Body of pancreas (tissue), 4 donors: ENCODE data around the gene TUBA1B. TPM values are rescaled to one million over a fixed set of nuclear protein-coding genes. Genes with fewer than 3 reads are reported as not detected.

Experiments used
- ATAC-seq: fragments of 150-250 bp; one replicate; pipeline ENCODE4 v1.9.1; 2016
- DNase-seq, 4 donors: peaks; one replicate each; pipeline ENCODE4 v3.0.0-alpha.2; 2019
- H3K27ac ChIP-seq, 4 donors: fragments of 200-600 bp; sonication (generic); 1 replicate in 3 of 4; 2 replicates in 1 of 4; pipeline versions ENCODE4 v1.5.1 to v1.6.1; 2016 to 2019; ENCODE audit warnings: mild to moderate bottlenecking in 1 of 4, mixed read lengths in 1 of 4, moderate library complexity in 1 of 4
- H3K27me3 ChIP-seq, 2 donors: fragments of 200-600 bp; sonication (generic); one replicate each; pipeline ENCODE4 v1.6.0; 2016; ENCODE audit warnings: mild to moderate bottlenecking in 1 of 2
- H3K36me3 ChIP-seq, 2 donors: fragments of 200-600 bp; sonication (generic); replicated peaks in 1 of 2; 2 replicates each; pipeline ENCODE4 v1.5.1; 2016; ENCODE audit warnings: low read depth in 2 of 2; ENCODE audit not compliant: insufficient read depth in 1 of 2
- H3K4me1 ChIP-seq: fragments of 200-600 bp; sonication (generic); one replicate; pipeline ENCODE4 v1.6.0; 2016
- H3K4me3 ChIP-seq, 2 donors: fragments of 200-600 bp; sonication (generic); 1 replicate in 1 of 2; 2 replicates in 1 of 2; pipeline ENCODE4 v1.5.1; 2016 to 2019
- H3K9me3 ChIP-seq, 3 donors: fragments of 200-600 bp; sonication (generic); 1 replicate in 2 of 3; 2 replicates in 1 of 3; pipeline ENCODE4 v1.5.1; 2016
- POLR2A ChIP-seq, 3 donors: fragments of 450-650 bp; IDR thresholded peaks; one replicate each; pipeline ENCODE4 v1.6.1; 2016; ENCODE audit warnings: antibody characterized with exemption in 3 of 3, mild to moderate bottlenecking in 2 of 3
- WGBS, 2 donors: methylation state at CpG; one replicate each; pipeline ENCODE4 v1.1.5; 2017; 5-methylcytosine and 5-hydroxymethylcytosine counted together
- intact Hi-C: fragments of 100-400 bp; cut with DNase I; formaldehyde crosslinking; loops from one replicate; pipeline ENCODE4 v1.15.1; 2023
- total RNA-seq, 2 donors: library from RNA; depleted of rRNA; stranded (reverse); fragments of >200 nt; gene quantifications; one replicate each; pipeline ENCODE4 v1.1.0, GENCODE V29; 2016
- TF ChIP-seq, protein P1 (sequence below), 7 experiments: fragments of 450-650 bp in 4 of 7; fragments of 200-600 bp in 3 of 7; sonication (generic) in 3 of 7; IDR thresholded peaks; one replicate each; pipeline ENCODE4 v1.5.1; 2016 to 2019; ENCODE audit warnings: antibody characterized with exemption in 7 of 7

The TUBA1B gene
- total RNA-seq, 2 donors from 2014 or later: 121 to 165 TPM

DNA sequence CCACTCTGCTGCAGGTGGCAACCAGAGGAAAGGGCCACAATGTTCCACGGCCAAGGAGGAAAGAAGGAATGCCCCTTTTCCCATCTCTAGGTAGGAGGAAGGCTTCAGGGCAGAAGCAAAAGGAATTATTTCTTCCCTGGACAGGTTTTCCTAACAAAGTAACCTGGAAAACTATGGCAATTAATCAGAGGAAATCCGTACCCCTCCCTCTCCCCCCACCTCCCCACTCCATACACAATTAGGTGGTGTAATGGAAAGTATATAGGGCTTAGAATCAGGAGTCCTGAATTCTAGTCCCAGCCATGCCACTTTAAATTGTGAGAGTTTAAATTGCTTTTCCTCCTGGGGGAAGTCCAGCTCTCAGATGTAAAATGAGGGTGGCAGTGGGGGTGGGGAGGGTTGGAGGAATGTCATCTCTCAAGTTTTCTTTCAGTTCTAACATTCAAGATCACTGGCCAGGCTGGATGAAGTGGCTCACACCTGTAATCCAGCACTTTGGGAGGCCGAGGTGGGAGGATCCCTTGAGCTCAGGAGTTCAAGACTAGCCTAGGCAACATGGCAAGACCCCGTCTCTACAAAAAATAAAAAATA lies 38.3 kb downstream of the TUBA1B start:
- peaks cover 6 to 60% of the 10 kb centered on the region in 2 donors for H3K27me3 ChIP-seq
- H3K4me1 ChIP-seq: peaks cover 55% of the 10 kb centered on the region

GRCh38 chr12:49092086-49092815 lies 38.9 kb downstream of the TUBA1B start:
- H3K27ac ChIP-seq: no peak overlapping the region
- peaks cover 57% of the 10 kb centered on the region for H3K4me1 ChIP-seq
- 1 to 4% methylated on average over 29 to 32 of the region's 32 CpGs for WGBS, 2 donors
- ATAC-seq (no peak), DNase-seq (peak in 3 of 4 donors; percentile 18 to 38 (median 24))
- intact Hi-C loops: no loop called here
- no peaks in the 10 kb centered on the region for H3K9me3 ChIP-seq
- no peak for TF ChIP-seq POLR2A (IDR thresholded peaks at IDR 0.05)
- TF ChIP-seq, protein P1, sequence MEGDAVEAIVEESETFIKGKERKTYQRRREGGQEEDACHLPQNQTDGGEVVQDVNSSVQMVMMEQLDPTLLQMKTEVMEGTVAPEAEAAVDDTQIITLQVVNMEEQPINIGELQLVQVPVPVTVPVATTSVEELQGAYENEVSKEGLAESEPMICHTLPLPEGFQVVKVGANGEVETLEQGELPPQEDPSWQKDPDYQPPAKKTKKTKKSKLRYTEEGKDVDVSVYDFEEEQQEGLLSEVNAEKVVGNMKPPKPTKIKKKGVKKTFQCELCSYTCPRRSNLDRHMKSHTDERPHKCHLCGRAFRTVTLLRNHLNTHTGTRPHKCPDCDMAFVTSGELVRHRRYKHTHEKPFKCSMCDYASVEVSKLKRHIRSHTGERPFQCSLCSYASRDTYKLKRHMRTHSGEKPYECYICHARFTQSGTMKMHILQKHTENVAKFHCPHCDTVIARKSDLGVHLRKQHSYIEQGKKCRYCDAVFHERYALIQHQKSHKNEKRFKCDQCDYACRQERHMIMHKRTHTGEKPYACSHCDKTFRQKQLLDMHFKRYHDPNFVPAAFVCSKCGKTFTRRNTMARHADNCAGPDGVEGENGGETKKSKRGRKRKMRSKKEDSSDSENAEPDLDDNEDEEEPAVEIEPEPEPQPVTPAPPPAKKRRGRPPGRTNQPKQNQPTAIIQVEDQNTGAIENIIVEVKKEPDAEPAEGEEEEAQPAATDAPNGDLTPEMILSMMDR (IDR thresholded peaks at IDR 0.05): peak in 2 of 7 experiments; percentile 10 to 21
- H3K27me3 ChIP-seq: peaks cover 6 to 60% of the 10 kb centered on the region in 2 donors
- no peak overlapping the region for H3K4me3 ChIP-seq
- no peaks in the 10 kb centered on the region for H3K36me3 ChIP-seq

More for the DNA sequence above, 38.3 kb downstream of the TUBA1B start:
- no peak for DNase-seq
- TF ChIP-seq, protein P1 (IDR thresholded peaks at IDR 0.05): no peak
- no peak for TF ChIP-seq POLR2A (IDR thresholded peaks at IDR 0.05)
- H3K4me3 ChIP-seq: no peak overlapping the region
- no peaks in the 10 kb centered on the region for H3K9me3 ChIP-seq
- no peak overlapping the region for H3K27ac ChIP-seq
- 25 to 39% methylated on average over 4 of the region's 4 CpGs for WGBS, 2 donors
- H3K36me3 ChIP-seq: no peaks in the 10 kb centered on the region
- ATAC-seq: no peak
- intact Hi-C loops: no loop called here

DNA sequence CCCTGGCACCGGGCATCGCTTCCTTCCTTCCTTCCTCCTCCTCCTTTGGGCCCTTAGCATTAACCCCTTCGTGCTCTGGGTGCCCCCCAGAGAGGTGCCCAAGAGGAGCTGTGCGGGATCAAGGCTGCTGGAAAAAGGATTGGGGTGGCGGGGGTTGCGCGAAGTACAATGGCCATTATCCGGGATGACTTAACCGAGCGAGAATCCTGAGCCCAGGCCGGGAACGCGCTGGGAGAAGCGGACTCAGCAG lies 39.4 kb downstream of the TUBA1B start:
- no peak overlapping the region for H3K27ac ChIP-seq
- no peak for TF ChIP-seq POLR2A (IDR thresholded peaks at IDR 0.05)
- TF ChIP-seq, protein P1 (IDR thresholded peaks at IDR 0.05): no peak
- peaks cover 57% of the 10 kb centered on the region for H3K4me1 ChIP-seq
- DNase-seq (no peak), ATAC-seq (no peak)
- 2 to 4% methylated on average over 14 of the region's 14 CpGs for WGBS, 2 donors
- intact Hi-C loops: no loop called here
- H3K36me3 ChIP-seq: no peaks in the 10 kb centered on the region
- peaks cover 6 to 60% of the 10 kb centered on the region in 2 donors for H3K27me3 ChIP-seq
- H3K9me3 ChIP-seq: no peaks in the 10 kb centered on the region
- H3K4me3 ChIP-seq: no peak overlapping the region

DNA sequence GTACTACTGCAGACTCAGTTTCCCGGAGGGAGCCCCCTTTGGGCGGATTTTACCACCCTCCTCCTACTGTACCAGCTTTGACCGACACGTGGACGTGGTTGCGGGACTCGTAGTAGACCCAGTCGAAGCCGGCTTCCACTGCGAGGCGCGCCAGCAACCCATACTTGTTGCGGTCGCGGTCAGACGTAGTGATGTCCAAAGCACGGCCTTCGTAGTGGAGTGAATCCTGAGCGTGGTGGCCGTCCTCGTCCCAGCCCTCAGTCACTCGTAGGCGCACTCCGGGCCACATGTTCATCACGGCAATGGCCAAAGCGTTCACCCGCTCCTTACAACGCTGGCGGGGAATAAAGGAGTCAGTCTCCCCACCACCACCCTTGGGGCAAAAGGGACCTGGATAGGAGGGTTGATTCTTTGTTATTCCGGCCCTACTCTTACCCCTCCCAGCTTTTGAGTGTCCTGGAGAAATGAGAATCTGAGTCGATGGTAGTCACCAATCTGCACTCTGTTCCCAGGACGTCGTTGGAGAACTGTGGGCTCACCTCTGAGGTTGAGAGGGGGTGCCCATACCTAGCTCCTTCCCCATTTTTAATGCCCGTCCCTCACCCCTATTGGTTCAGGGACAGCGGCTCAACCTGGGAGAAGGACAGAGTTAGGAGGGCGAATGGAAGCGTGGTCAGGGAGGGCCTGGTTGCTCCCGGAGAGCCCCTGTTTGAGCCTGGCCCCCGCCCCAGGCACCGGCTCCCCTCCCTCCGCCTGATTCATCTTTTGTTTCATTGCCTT lies 39.9 kb downstream of the TUBA1B start:
- Histone ChIP-seq H3K27me3 (peaks cover 6 to 60% of the 10 kb centered on the region in 2 donors), H3K36me3 (no peaks in the 10 kb centered on the region), H3K4me1 (peaks cover 57% of the 10 kb centered on the region), H3K9me3 (no peaks in the 10 kb centered on the region), H3K27ac (no peak overlapping the region), H3K4me3 (no peak overlapping the region)
- ATAC-seq (no peak), DNase-seq (no peak)
- TF ChIP-seq, protein P1 (IDR thresholded peaks at IDR 0.05): no peak
- no peak for TF ChIP-seq POLR2A (IDR thresholded peaks at IDR 0.05)
- intact Hi-C loops: no loop called here
- whole genome bisulfite sequencing, 2 donors: 16 to 23% methylated on average over 38 to 41 of the region's 41 CpGs
